Skeletal muscle tissue (tissue), 4 donors: ENCODE results near the gene LAIR1. TPM values are rescaled to one million over a fixed set of nuclear protein-coding genes. Genes with fewer than 3 reads are reported as not detected.
"Not testable (repeated sequence)": the region's sequence is repeated elsewhere in the genome, so short reads cannot be mapped to it uniquely, and the experiment has no call there.

Experiments
- H3K27ac ChIP-seq: one replicate; pipeline ENCODE4 v1.7.0; 2013; ENCODE audit warnings: mild to moderate bottlenecking, low read depth, low read length, inconsistent platforms
- H3K27me3 ChIP-seq, 3 donors: one replicate each; pipeline ENCODE4 v1.7.0; 2013; ENCODE audit warnings: low read length in 3 of 3; ENCODE audit not compliant: control insufficient read depth in 3 of 3, insufficient read depth in 3 of 3
- H3K36me3 ChIP-seq, 3 donors: one replicate each; pipeline ENCODE4 v1.7.0; 2013; ENCODE audit warnings: low read length in 3 of 3; ENCODE audit not compliant: control insufficient read depth in 3 of 3, insufficient read depth in 3 of 3
- H3K4me1 ChIP-seq, 3 donors: one replicate each; pipeline ENCODE4 v1.7.0; 2013; ENCODE audit warnings: low read length in 3 of 3, mild to moderate bottlenecking in 3 of 3; ENCODE audit not compliant: control insufficient read depth in 3 of 3, insufficient read depth in 3 of 3
- H3K4me3 ChIP-seq, 3 donors: one replicate each; pipeline ENCODE4 v1.7.0; 2013; ENCODE audit warnings: low read length in 3 of 3
- H3K9ac ChIP-seq, 3 donors: one replicate each; pipeline ENCODE4 v1.7.0; 2013; ENCODE audit warnings: low read length in 3 of 3, mild to moderate bottlenecking in 3 of 3, moderate library complexity in 2 of 3, low read depth in 1 of 3
- H3K9me3 ChIP-seq, 3 donors: one replicate each; pipeline ENCODE4 v1.7.0; 2013; ENCODE audit warnings: low read length in 3 of 3; ENCODE audit not compliant: control insufficient read depth in 3 of 3
- total RNA-seq: library from RNA; depleted of rRNA; stranded (reverse); fragments of >200 nt; gene quantifications from one replicate; pipeline ENCODE4 v1.2.3, GENCODE V29; 2014
- donor health status: Osteomylitis.

Gene LAIR1
- total RNA-seq, 1 donor from 2014 or later, result 8.4 TPM

- H3K9ac ChIP-seq, result no peak overlapping the region
- no peaks in the 10 kb centered on the region for H3K27me3 ChIP-seq
- H3K27ac ChIP-seq, result no peak overlapping the region
Observed at GRCh38 chr19:54366811-54367210, 2.1 kb upstream of the LAIR1 start.

GRCh38 chr19:54365798-54366197 lies 1.1 kb upstream of the LAIR1 start:
- not testable (repeated sequence) for H3K27ac ChIP-seq, H3K9ac ChIP-seq, H3K36me3 ChIP-seq, H3K27me3 ChIP-seq, H3K4me1 ChIP-seq, H3K4me3 ChIP-seq, H3K9me3 ChIP-seq

More at GRCh38 chr19:54366811-54367210, 2.1 kb upstream of the LAIR1 start:
- Histone ChIP-seq H3K4me3 (no peak overlapping the region), H3K4me1 (no peaks in the 10 kb centered on the region), H3K36me3 (no peaks in the 10 kb centered on the region), H3K9me3 (peaks cover 0 to 2% (median 0%) of the 10 kb centered on the region in 3 donors)

DNA sequence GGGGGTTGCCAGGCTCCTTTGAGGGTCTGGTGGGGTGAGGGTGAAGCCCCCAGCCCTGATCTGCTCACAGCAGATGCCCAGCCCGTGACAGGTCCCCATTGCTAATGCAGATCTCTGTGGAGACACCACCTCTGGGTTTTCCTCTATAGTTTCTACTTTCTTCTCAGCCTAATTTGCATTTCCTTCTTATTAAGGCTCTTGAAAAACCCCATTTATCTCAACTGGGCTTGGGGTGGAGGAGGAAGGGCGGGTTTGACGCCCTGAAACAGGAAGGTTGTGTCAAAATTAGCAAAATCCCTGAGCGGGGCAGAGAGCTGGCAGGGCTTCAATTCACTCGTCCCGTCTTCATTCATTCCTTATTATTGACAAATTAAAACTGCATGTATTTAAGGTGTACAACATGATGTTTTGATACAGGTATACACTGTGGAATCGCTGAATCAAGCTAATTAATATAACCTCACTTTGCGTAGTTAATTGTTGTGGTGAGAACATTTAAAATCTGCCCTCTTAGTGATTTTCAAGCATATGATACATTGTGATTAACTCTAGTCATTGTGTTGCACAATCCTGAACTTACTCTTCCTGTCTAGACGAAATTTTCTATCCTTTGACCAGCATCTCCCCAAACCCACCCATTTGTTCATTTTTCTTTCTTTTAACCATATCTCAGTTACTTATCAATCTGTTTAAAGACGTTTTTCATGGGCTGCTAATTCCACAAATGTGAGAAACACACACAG lies 2.9 kb downstream of the LAIR1 start:
- not testable (repeated sequence) for H3K27ac ChIP-seq, H3K4me1 ChIP-seq, H3K36me3 ChIP-seq, H3K27me3 ChIP-seq, H3K9me3 ChIP-seq, H3K4me3 ChIP-seq, H3K9ac ChIP-seq

DNA sequence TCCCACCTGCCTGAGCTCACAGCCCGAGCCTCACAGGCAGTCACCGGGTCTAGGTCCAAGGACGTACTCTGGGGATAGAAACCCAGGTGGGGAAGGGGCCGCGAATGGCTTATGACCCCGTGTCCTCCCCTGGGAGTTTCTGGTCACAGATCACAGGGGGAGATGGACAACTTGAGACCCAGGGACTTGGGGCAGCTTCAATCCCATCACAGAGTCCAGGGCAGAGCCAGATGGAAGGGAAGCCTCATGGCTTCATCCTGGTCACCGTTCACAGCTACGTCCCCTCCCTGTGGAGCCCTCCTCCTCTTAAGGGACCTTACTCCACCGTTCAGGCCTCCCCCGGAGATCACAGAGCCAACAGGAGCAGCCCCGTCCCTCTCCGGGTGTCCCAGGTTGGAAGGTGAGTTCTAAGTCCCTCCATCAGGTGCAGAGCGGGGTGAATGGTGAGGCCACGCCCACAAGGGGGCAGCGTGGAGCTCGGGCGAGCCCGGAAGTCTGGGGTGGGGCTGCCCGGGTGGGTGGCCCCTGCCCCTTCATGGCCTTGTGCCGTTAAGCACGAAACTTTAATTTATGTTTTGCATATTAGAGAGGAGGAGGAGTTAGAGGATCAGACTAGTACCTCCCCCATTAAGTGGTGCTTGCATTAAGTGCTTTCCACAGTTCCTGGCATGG lies 5.4 kb downstream of the LAIR1 start:
- not testable (repeated sequence) for H3K9ac ChIP-seq, H3K27me3 ChIP-seq, H3K4me3 ChIP-seq, H3K4me1 ChIP-seq, H3K36me3 ChIP-seq, H3K27ac ChIP-seq, H3K9me3 ChIP-seq

GRCh38 chr19:54357381-54357780 lies 7.3 kb downstream of the LAIR1 start:
- Histone ChIP-seq H3K4me3 (no peak overlapping the region), H3K27ac (no peak overlapping the region), H3K4me1 (no peaks in the 10 kb centered on the region), H3K9me3 (no peaks in the 10 kb centered on the region), H3K9ac (no peak overlapping the region), H3K27me3 (no peaks in the 10 kb centered on the region), H3K36me3 (no peaks in the 10 kb centered on the region)

DNA sequence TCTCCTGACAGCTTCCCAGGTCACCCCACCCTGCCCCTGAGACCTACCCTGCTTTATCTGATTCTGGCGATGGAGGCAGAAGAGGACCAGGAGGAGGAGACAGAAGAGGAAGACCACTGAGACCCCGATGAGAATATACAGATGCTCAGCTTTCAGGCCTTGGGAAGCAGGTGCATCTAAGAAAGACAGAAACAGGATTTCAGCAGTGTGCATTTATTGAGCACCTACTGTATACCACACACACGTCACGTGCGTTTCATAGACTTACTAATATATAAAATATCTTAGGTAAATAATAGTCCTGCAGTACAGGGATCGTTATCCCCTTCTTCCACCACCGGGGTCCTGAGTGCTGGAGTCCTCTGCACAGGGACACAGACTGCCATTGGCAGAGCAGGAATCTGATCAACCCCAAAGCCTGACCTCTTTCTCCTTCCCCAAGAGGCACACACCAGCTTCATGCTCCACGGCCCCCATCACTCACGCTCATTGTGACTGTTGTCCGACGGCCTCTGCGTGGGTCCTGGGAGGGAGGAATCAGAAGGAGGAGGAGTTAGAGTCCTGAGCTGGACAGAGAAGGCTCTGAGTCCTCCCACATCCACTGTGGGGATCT lies 8.2 kb downstream of the LAIR1 start:
- Histone ChIP-seq H3K4me3 (no peak overlapping the region), H3K9ac (no peak overlapping the region), H3K9me3 (no peaks in the 10 kb centered on the region), H3K36me3 (no peaks in the 10 kb centered on the region), H3K27ac (no peak overlapping the region), H3K4me1 (no peaks in the 10 kb centered on the region), H3K27me3 (no peaks in the 10 kb centered on the region)

GRCh38 chr19:54355675-54356074 lies 9.1 kb downstream of the LAIR1 start:
- Histone ChIP-seq H3K4me1 (no peaks in the 10 kb centered on the region), H3K27me3 (no peaks in the 10 kb centered on the region), H3K9ac (no peak overlapping the region)

DNA sequence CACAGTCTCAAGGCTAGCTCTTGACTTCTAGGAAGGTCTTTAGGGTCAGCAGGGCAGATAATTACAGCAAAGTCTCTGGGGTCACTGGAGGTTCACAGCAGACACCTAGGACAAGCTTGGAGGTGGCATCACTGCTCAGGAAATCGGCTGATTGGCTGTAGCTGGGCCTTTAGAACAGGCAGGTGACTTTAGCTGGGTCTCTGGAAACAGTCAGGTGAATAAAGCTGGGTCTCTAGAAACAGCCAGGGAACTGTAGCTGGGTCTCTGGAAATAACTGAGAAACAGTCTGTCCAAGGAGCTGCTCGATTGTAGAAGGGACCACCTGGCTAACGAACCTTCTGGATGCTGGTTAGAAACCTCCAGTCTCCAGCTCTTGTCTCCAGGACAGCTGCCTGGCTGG lies 10.0 kb downstream of the LAIR1 start:
- Histone ChIP-seq H3K36me3 (no peaks in the 10 kb centered on the region), H3K9ac (no peak overlapping the region), H3K4me3 (no peak overlapping the region), H3K27ac (no peak overlapping the region), H3K9me3 (no peaks in the 10 kb centered on the region), H3K4me1 (no peaks in the 10 kb centered on the region), H3K27me3 (no peaks in the 10 kb centered on the region)

More at GRCh38 chr19:54355675-54356074, 9.1 kb downstream of the LAIR1 start:
- Histone ChIP-seq H3K4me3 (no peak overlapping the region), H3K9me3 (no peaks in the 10 kb centered on the region), H3K27ac (no peak overlapping the region), H3K36me3 (no peaks in the 10 kb centered on the region)

GRCh38 chr19:54352546-54352945 lies 12.2 kb downstream of the LAIR1 start:
- Histone ChIP-seq H3K4me3 (no peak overlapping the region), H3K27ac (no peak overlapping the region), H3K4me1 (no peaks in the 10 kb centered on the region), H3K9ac (no peak overlapping the region), H3K36me3 (no peaks in the 10 kb centered on the region), H3K9me3 (peaks cover 0 to 3% (median 0%) of the 10 kb centered on the region in 3 donors), H3K27me3 (no peaks in the 10 kb centered on the region)

DNA sequence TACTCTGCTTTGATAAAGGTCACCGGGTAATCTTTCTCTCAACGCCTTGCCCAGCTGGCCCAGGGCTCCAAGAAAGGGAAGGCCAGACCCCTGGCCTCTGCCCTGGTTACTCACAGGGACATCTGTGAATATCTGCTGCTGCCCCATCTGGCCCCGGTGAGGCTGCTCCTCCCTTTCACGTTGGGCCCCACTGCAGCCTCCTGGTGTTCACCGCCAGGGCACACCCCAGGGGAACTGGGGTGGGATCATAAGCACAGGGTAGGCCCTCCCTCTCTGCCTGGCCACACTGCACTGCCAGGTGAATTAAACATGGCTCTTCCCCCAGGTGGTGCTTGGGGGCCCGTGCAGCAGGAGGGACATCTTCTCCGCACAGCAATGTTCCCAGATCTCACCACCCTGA lies 12.7 kb downstream of the LAIR1 start:
- Histone ChIP-seq H3K4me3 (no peak overlapping the region), H3K9ac (no peak overlapping the region), H3K4me1 (no peaks in the 10 kb centered on the region), H3K36me3 (no peaks in the 10 kb centered on the region), H3K27ac (no peak overlapping the region), H3K9me3 (peaks cover 0 to 3% (median 0%) of the 10 kb centered on the region in 3 donors), H3K27me3 (no peaks in the 10 kb centered on the region)
